Epithelial cell of esophagus (primary cell): Measurements from ENCODE around the gene AUTS2.

Experiments
- DNase-seq: peaks from one replicate; pipeline ENCODE4 v3.0.0; 2010; ENCODE audit warnings: low read depth
- H3K4me3 ChIP-seq: 2 replicates; pipeline ENCODE4 v1.5.1; 2011; ENCODE audit warnings: mild to moderate bottlenecking, low read length, control low read depth
- TF ChIP-seq, protein P1 (sequence below): IDR thresholded peaks from 2 replicates; pipeline ENCODE4 v1.5.1; 2011; ENCODE audit warnings: low read depth, mild to moderate bottlenecking, low read length, control low read depth, inconsistent platforms; ENCODE audit not compliant: insufficient read depth; ENCODE audit errors: missing control alignments

AUTS2 gene

DNA sequence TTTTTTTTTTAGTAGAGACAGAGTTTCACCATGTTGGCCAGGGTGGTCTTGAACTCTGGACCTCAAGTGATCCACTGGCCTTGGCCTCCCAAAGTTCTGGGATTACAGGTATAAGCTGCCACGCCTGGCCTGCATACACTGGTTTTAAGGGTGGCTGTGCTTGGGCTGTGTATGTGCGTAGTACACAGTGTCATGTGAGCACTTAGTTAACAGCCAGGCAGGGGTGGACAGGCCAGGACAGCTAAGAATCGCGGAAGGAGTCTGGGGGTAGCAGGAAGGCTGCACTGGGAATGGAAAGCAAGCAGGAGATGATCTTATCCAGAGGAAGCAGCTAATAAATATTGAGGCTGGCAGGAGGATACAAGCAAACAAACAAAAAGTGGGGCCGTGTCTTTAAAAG, 1153.6 kb downstream of the AUTS2 start:
- TF ChIP-seq, protein P1, sequence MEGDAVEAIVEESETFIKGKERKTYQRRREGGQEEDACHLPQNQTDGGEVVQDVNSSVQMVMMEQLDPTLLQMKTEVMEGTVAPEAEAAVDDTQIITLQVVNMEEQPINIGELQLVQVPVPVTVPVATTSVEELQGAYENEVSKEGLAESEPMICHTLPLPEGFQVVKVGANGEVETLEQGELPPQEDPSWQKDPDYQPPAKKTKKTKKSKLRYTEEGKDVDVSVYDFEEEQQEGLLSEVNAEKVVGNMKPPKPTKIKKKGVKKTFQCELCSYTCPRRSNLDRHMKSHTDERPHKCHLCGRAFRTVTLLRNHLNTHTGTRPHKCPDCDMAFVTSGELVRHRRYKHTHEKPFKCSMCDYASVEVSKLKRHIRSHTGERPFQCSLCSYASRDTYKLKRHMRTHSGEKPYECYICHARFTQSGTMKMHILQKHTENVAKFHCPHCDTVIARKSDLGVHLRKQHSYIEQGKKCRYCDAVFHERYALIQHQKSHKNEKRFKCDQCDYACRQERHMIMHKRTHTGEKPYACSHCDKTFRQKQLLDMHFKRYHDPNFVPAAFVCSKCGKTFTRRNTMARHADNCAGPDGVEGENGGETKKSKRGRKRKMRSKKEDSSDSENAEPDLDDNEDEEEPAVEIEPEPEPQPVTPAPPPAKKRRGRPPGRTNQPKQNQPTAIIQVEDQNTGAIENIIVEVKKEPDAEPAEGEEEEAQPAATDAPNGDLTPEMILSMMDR = no peak
- no peak overlapping the region for H3K4me3 ChIP-seq
- no peak for DNase-seq

DNA sequence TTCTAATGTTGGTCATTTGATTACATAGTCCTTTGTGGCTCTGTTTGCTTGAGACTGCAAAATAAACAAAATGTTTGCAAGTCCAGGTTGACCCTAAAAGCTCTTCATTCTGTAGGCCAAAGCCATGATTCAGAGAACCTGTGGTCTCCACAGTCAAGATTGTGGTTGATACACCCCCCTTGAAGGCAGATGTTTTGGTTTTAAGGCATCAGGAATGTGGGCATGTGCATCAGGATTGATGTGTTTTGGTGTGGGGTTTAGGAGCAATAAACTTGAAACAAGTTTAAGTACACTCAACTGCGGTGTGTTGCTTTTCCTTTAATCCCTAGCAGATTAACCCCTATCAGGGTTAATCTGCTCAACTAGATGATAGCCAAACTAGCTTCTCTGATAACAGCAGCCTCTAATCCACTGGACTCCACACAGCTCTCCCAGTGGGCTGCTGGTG, 1154.5 kb downstream of the AUTS2 start:
- TF ChIP-seq, protein P1 = no peak
- H3K4me3 ChIP-seq = no peak overlapping the region
- DNase-seq = no peak

DNA sequence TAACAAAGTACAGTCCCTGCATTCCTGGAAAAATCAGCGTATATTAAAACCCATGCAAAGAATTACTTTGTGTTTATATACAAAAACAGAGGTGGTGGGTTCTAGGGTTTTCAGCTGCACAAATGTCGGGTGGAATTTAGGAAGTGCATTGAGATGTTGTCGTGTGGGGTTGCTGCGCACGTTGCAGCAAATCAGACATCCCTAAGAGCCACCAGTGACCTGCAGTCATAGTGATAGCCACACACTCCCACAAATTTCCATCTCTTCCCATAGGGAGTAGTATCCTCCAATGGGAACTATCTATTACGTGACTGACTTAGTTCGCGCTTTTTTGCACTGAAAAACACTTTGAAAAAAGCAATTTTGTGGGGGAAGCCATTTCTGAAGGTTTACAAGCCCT, 1158.5 kb downstream of the AUTS2 start:
- TF ChIP-seq, protein P1 = no peak
- no peak for DNase-seq
- no peak overlapping the region for H3K4me3 ChIP-seq

DNA sequence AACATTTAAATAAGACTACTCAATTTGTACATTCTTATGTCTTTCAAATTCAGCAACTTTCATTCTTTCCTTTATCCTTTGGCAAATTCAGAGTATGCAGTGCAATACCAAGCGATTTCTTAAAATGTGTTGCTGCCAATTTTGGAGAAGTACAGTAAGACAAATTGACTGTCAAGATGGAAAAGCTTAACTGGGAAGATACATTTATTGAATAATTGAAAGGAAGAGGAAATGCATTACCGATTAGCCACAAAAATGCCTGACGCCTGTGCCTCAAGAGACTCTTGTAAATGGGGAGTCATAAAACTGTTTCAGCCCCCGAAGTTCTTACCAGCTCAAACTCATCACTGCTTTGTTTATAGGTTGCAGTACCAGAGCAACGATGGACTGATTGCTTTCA, 1160.4 kb downstream of the AUTS2 start:
- TF ChIP-seq, protein P1 = no peak
- no peak for DNase-seq
- H3K4me3 ChIP-seq = no peak overlapping the region

DNA sequence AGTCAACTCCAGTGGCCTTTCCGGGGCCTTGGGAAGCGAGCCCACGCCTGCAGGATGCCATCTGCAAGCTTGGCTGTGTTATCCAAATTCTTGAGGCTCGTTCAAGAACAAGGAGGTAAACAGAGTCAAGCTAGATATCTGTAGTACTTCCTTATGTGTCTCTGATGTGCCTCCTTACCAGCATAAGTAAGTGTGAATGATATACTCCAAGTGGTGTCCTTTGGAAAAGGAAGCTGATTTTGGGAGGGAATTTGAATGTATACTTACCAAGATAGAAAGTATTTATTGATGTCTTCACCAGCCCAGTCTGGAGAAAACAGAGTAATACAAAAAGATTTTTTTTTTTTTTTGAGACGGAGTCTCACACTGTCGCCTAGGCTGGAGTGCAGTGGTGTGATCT, 1161.4 kb downstream of the AUTS2 start:
- TF ChIP-seq, protein P1 = no peak
- no peak for DNase-seq
- H3K4me3 ChIP-seq = no peak overlapping the region

DNA sequence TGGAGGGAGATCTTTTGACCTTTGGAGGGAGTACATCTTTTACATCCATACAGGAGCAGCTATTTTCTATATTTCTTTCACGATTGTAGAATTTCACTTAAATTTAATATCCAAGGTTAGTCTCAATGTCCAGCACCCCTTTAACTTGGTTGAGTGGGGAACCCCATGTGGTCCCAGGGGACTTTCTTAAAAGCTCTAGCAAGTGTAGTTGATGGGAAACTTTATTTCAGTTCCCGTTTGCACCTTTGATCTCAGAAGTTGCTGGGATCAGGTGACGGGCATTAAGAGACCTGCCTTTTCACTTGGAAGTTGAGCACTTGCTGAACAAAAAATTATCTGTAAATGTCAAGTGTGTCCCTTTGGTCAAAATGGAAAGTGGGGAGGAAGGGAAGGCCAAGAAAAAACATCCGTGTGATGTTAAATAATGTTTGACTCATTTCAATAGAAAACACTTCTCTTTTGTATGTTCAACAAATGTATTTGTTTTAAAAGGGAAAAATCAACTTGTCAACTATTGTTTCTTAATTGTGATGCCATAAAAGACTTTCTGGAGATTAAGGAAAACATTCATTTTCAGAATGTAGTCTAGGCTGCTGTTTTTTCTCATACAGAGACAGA, 1163.5 kb downstream of the AUTS2 start:
- TF ChIP-seq, protein P1 = no peak

DNA sequence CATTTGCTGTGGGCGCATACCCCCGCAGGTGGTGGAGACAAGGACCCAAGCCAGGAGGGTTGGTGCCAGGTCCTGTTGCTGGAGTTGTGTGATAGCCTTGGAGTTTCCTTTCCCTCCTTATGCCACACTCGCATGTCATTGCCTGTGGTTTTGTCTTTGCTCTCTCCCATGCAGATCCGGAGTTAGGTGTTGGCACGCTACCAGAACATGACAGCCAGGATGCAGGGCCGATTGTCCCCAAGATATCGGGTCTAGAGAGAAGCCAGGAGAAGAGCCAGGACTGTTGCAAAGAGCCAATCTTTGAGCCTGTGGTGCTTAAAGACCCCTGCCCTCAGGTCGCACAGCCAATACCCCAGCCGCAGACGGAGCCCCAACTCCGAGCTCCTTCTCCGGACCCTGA, 1164.4 kb downstream of the AUTS2 start:
- H3K4me3 ChIP-seq = no peak overlapping the region
- no peak for DNase-seq
- TF ChIP-seq, protein P1 = no peak

More for the DNA sequence above, 1163.5 kb downstream of the AUTS2 start:
- DNase-seq = no peak
- no peak overlapping the region for H3K4me3 ChIP-seq
